ENCODE results near the gene NCAPD3. TPM values are rescaled to one million over a fixed set of nuclear protein-coding genes. Genes with fewer than 3 reads are reported as not detected.

Gene NCAPD3, protein sequence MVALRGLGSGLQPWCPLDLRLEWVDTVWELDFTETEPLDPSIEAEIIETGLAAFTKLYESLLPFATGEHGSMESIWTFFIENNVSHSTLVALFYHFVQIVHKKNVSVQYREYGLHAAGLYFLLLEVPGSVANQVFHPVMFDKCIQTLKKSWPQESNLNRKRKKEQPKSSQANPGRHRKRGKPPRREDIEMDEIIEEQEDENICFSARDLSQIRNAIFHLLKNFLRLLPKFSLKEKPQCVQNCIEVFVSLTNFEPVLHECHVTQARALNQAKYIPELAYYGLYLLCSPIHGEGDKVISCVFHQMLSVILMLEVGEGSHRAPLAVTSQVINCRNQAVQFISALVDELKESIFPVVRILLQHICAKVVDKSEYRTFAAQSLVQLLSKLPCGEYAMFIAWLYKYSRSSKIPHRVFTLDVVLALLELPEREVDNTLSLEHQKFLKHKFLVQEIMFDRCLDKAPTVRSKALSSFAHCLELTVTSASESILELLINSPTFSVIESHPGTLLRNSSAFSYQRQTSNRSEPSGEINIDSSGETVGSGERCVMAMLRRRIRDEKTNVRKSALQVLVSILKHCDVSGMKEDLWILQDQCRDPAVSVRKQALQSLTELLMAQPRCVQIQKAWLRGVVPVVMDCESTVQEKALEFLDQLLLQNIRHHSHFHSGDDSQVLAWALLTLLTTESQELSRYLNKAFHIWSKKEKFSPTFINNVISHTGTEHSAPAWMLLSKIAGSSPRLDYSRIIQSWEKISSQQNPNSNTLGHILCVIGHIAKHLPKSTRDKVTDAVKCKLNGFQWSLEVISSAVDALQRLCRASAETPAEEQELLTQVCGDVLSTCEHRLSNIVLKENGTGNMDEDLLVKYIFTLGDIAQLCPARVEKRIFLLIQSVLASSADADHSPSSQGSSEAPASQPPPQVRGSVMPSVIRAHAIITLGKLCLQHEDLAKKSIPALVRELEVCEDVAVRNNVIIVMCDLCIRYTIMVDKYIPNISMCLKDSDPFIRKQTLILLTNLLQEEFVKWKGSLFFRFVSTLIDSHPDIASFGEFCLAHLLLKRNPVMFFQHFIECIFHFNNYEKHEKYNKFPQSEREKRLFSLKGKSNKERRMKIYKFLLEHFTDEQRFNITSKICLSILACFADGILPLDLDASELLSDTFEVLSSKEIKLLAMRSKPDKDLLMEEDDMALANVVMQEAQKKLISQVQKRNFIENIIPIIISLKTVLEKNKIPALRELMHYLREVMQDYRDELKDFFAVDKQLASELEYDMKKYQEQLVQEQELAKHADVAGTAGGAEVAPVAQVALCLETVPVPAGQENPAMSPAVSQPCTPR (N-terminal part only)
- 9.2 and 19.5 TPM in 2 replicates for total RNA-seq

DNA sequence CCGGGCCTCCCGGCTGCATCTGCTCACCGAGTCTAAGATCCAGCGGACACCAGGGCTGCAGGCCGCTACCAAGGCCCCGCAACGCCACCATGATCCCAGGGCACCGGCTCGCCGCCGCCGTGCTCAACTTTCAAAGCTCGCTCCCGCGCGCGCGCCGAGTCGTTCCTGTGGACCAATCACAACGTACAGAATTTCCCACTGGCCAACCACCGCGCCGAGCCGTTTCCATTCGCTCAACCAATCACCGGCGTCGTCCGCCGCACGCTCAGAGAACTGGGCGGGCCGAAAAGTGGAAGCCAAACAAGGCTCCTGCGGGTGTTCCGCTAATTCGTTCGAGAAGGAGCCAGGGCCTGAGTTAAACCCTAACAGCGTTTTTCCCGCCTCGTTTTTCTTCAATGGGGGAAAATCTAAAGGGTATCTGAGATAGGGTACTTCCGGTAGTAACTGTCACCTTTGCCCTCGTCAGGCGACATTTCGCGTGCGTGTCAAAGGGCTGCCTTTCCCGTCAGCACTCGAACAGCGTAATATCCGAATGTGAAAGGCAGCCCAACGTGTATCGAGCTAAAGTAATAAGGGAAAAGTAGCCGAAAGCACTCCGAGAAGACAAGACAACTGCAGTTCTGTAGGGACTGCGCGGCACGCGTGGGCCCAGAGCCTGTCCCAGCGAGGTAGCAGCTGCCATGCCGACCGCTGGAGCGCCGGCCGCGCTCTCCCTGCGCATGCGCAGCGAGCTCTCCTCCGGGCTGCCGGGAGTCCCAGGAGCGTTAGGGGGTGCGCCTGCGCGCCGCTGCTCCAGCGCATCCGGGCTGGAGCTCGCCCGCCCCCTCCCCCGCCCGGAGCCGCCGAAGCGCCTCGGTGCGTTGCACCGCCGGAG, at the start of gene NCAPD3, which contains the start of gene VPS26B:
Gene NCAPD3, minus strand, starts transcription at position 132 of the 874 bp plus-strand sequence. Its CDS starts 41 bp downstream, at position 91.
Gene VPS26B, plus strand, starts transcription at position 836 of the 874 bp plus-strand sequence. CDS start 452 bp downstream, outside the sequence.

DNA sequence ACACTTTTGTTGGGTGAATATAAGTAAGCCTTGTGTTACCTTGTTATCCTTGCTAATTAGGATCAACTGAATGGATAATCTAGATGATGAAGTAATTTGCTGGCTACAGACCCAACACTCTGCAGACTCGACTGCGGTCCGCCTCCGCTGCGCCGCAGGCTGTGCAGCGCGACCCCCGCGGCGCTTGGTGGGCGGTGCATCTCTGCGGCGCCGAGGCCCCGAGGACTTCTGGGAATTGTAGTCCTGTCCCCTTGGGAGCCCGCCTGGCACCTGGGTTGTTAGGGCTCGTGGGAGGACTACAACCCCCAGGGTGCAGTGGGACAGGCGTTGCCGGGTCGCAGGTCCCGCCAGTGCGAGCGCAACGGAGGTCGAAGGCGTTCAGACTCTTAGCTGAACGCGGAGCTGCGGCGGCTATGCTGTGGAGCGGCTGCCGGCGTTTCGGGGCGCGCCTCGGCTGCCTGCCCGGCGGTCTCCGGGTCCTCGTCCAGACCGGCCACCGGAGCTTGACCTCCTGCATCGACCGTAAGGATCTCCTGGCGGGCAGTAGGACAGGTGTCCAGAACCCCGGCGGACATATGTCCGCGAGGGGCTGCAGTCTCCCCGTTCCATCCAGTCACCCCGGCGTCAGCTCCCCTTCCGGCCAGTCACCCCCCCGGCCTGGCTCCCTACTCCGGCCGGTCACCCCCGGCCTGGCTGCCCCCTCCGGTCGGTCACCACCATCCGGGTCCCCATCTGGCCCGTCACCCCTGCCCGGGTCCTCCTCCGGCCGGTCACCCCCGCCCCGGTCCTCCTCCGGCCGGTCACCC, 29.6 kb upstream of the NCAPD3 start, which contains the start of the genes ACAD8 and THYN1:
Gene ACAD8, plus strand, starts transcription at position 381 of the 806 bp plus-strand sequence. Its CDS starts 33 bp downstream, at position 414.
Gene THYN1, minus strand, starts transcription at position 165 of the 806 bp plus-strand sequence. CDS start 470 bp downstream, outside the sequence.

Other genes starting within 250 kb of the NCAPD3 start
- gene JAM3, start 154.9 kb downstream of the NCAPD3 start, total RNA-seq = 148 and 153 TPM in 2 replicates
- 36.5 and 58.4 TPM in 2 replicates for gene VPS26B, start 704 bp upstream of the NCAPD3 start, total RNA-seq
- 61.5 and 77.8 TPM in 2 replicates for gene THYN1, start 29.4 kb upstream of the NCAPD3 start, total RNA-seq
- 20.2 and 20.3 TPM in 2 replicates for gene ACAD8, start 29.6 kb upstream of the NCAPD3 start, total RNA-seq
- gene GLB1L3, start 52.4 kb upstream of the NCAPD3 start, total RNA-seq = not detected in 2 replicates
- 0.30 and 0.32 TPM in 2 replicates for gene GLB1L2, start 108.0 kb upstream of the NCAPD3 start, total RNA-seq
- gene B3GAT1, start 188.3 kb upstream of the NCAPD3 start, total RNA-seq = 0.05 TPM in 1 of 2 replicates, not detected in the other

Data from smooth muscle cell of the umbilical artery (primary cell).